ENCODE data around the gene SEC14L5.

The SEC14L5 gene

DNA sequence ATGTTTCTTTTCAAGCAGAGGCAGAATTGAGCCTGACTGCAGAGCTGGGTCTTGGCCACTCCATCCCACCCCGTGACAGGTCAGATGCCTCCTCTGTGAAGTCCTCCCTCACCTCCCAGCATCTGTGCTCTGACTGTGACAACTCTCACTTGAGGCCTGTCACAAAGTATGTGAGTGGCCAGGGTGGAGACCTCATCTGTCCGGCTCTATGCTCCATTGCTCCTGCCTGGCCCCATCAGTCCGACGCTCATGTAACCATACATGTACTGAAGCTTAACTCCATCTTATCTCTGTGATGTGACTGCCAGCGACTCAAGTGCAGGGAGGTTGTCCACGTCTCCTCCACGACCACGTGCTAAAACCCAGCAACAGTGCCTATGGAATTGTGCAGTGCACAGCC lies 24.7 kb upstream of the SEC14L5 start:
- H3K79me2 ChIP-seq (ENCODE audit: insufficient read depth, low read length) = no peaks in the 10 kb centered on the region
- no peaks in the 10 kb centered on the region for H3K9me3 ChIP-seq (ENCODE audit: insufficient read depth, low read depth, low read length)
- no peak overlapping the region for H3K4me3 ChIP-seq (ENCODE audit: low read length, poor library complexity, severe bottlenecking)
- H3K27me3 ChIP-seq (ENCODE audit: insufficient read depth, low read length, poor library complexity, severe bottlenecking) = no peaks in the 10 kb centered on the region
- no peaks in the 10 kb centered on the region for H3F3A ChIP-seq (ENCODE audit: low read depth)
- no peak overlapping the region for H2AFZ ChIP-seq (ENCODE audit: low read length)
- H3K4me2 ChIP-seq (ENCODE audit: low read depth, low read length, poor library complexity, severe bottlenecking) = no peak overlapping the region
- TF ChIP-seq, protein P1, sequence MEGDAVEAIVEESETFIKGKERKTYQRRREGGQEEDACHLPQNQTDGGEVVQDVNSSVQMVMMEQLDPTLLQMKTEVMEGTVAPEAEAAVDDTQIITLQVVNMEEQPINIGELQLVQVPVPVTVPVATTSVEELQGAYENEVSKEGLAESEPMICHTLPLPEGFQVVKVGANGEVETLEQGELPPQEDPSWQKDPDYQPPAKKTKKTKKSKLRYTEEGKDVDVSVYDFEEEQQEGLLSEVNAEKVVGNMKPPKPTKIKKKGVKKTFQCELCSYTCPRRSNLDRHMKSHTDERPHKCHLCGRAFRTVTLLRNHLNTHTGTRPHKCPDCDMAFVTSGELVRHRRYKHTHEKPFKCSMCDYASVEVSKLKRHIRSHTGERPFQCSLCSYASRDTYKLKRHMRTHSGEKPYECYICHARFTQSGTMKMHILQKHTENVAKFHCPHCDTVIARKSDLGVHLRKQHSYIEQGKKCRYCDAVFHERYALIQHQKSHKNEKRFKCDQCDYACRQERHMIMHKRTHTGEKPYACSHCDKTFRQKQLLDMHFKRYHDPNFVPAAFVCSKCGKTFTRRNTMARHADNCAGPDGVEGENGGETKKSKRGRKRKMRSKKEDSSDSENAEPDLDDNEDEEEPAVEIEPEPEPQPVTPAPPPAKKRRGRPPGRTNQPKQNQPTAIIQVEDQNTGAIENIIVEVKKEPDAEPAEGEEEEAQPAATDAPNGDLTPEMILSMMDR (conservative IDR thresholded peaks at IDR 0.05; ENCODE audit: low read length) = no peak
- no peak for TF ChIP-seq EZH2phosphoT487 (IDR thresholded peaks at IDR 0.05; ENCODE audit: borderline replicate concordance)
- H4K20me1 ChIP-seq (ENCODE audit: insufficient read depth, low read length, poor library complexity, severe bottlenecking) = no peaks in the 10 kb centered on the region
- H3K9me2 ChIP-seq (replicated peaks; ENCODE audit: low read depth, low read length) = no peaks in the 10 kb centered on the region
- no peak overlapping the region for H3K9ac ChIP-seq (ENCODE audit: low read depth, low read length, poor library complexity, severe bottlenecking)
- no peaks in the 10 kb centered on the region for H3K4me1 ChIP-seq (ENCODE audit: insufficient read depth, low read length, poor library complexity, severe bottlenecking)
- no peaks in the 10 kb centered on the region for H3K36me3 ChIP-seq (ENCODE audit: insufficient read depth, low read length)

DNA sequence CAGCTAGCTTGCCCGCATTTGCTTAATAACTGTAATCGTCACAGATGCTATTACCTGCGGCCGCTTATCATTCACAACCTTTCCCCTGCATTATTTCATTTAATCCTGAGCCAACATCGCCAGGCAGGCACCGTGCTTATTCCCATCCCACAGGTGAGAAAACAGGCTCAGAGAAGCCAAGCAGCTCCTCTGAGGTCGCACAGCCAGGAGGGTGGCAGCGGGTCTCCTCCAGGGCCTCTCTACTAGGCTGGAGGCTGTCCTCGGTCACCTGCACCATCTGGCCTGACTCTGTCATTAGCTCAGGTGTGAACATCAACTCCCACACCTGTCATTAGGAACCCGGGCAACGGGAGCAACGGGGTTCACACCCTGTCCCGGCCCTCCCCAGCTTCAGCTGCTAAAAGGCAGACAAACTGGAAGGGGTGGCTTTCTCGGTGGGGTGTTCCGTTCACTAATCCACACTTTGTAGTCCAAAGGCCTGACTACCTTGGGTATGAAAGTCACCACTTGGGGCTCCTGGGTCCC lies 24.2 kb upstream of the SEC14L5 start:
- Histone ChIP-seq H3K27me3 (ENCODE audit: insufficient read depth, low read length, poor library complexity, severe bottlenecking) (no peaks in the 10 kb centered on the region), H3K36me3 (ENCODE audit: insufficient read depth, low read length) (no peaks in the 10 kb centered on the region), H4K20me1 (ENCODE audit: insufficient read depth, low read length, poor library complexity, severe bottlenecking) (no peaks in the 10 kb centered on the region), H3K9ac (ENCODE audit: low read depth, low read length, poor library complexity, severe bottlenecking) (no peak overlapping the region), H3K4me1 (ENCODE audit: insufficient read depth, low read length, poor library complexity, severe bottlenecking) (no peaks in the 10 kb centered on the region), H3K4me2 (ENCODE audit: low read depth, low read length, poor library complexity, severe bottlenecking) (no peak overlapping the region), H3K9me2 (replicated peaks; ENCODE audit: low read depth, low read length) (no peaks in the 10 kb centered on the region), H2AFZ (ENCODE audit: low read length) (no peak overlapping the region), H3K79me2 (ENCODE audit: insufficient read depth, low read length) (no peaks in the 10 kb centered on the region), H3K4me3 (ENCODE audit: low read length, poor library complexity, severe bottlenecking) (no peak overlapping the region), H3F3A (ENCODE audit: low read depth) (no peaks in the 10 kb centered on the region), H3K9me3 (ENCODE audit: insufficient read depth, low read depth, low read length) (no peaks in the 10 kb centered on the region)
- TF ChIP-seq EZH2phosphoT487 (IDR thresholded peaks at IDR 0.05; ENCODE audit: borderline replicate concordance) = no peak
- TF ChIP-seq, protein P1 (conservative IDR thresholded peaks at IDR 0.05; ENCODE audit: low read length) = no peak

DNA sequence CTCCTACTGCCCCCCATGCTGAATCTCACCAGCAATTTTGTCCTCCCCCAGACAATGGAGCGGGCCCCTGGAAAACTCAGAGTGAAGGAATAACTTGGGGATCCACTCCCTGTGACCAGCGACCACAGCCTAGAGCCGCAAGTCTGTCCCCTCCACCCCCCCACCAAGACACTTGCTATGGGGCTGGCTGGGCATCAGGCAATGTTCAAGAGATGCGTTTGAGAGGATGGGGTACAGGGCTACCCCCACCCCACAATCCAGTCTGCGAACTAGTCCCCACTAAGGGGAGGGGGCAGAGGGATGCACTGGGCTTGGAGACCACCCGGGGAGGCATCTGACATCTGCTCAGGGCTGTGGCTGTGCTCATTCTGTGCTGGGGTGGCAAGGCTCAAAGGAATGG lies 23.5 kb upstream of the SEC14L5 start:
- Histone ChIP-seq H3K9me3 (ENCODE audit: insufficient read depth, low read depth, low read length) (no peaks in the 10 kb centered on the region), H3K27me3 (ENCODE audit: insufficient read depth, low read length, poor library complexity, severe bottlenecking) (no peaks in the 10 kb centered on the region), H3K9me2 (replicated peaks; ENCODE audit: low read depth, low read length) (no peaks in the 10 kb centered on the region), H3K79me2 (ENCODE audit: insufficient read depth, low read length) (no peaks in the 10 kb centered on the region), H2AFZ (ENCODE audit: low read length) (no peak overlapping the region), H3K36me3 (ENCODE audit: insufficient read depth, low read length) (no peaks in the 10 kb centered on the region), H4K20me1 (ENCODE audit: insufficient read depth, low read length, poor library complexity, severe bottlenecking) (no peaks in the 10 kb centered on the region), H3K9ac (ENCODE audit: low read depth, low read length, poor library complexity, severe bottlenecking) (no peak overlapping the region), H3K4me3 (ENCODE audit: low read length, poor library complexity, severe bottlenecking) (no peak overlapping the region), H3K4me1 (ENCODE audit: insufficient read depth, low read length, poor library complexity, severe bottlenecking) (no peaks in the 10 kb centered on the region), H3F3A (ENCODE audit: low read depth) (no peaks in the 10 kb centered on the region), H3K4me2 (ENCODE audit: low read depth, low read length, poor library complexity, severe bottlenecking) (no peak overlapping the region)
- TF ChIP-seq, protein P1 (conservative IDR thresholded peaks at IDR 0.05; ENCODE audit: low read length) = no peak
- TF ChIP-seq EZH2phosphoT487 (IDR thresholded peaks at IDR 0.05; ENCODE audit: borderline replicate concordance) = no peak

All from Loucy (cell line).